SK-N-SH treated with all-trans-retinoic acid at 6 μM for 48 hours (cell line): ENCODE results near the gene ARID2.

ENCODE experiments used
- ATAC-seq: fragments of 200-7000 bp; cut with Tn5 transposase; 3 replicates; pipeline ENCODE4 v1.9.1; 2020; ENCODE audit warnings: mild to moderate bottlenecking, moderate library complexity
- BACH2 ChIP-seq: fragments of 250-450 bp; sonication (Bioruptor Pico); IDR thresholded peaks from 2 replicates; pipeline ENCODE4 v1.9.0; 2021; ENCODE audit warnings: mild to moderate bottlenecking, borderline replicate concordance
- CSDC2 ChIP-seq: fragments of 250-450 bp; sonication (Bioruptor Pico); IDR thresholded peaks from 2 replicates; pipeline ENCODE4 v1.5.0; 2020; ENCODE audit warnings: mild to moderate bottlenecking, moderate library complexity
- GLIS3 ChIP-seq: fragments of 250-450 bp; sonication (Bioruptor Pico); IDR thresholded peaks from 2 replicates; pipeline ENCODE4 v1.5.0; 2020; ENCODE audit warnings: mild to moderate bottlenecking, moderate library complexity
- ISL1 ChIP-seq: fragments of 250-450 bp; sonication (Bioruptor Pico); IDR thresholded peaks from 2 replicates; pipeline ENCODE4 v2.1.2; 2022; ENCODE audit warnings: mild to moderate bottlenecking, moderate library complexity
- OSR1 ChIP-seq: fragments of 250-450 bp; sonication (Bioruptor Pico); IDR thresholded peaks from 2 replicates; pipeline ENCODE4 v1.8.0; 2022; ENCODE audit warnings: moderate library complexity, mild to moderate bottlenecking, inconsistent platforms
- PPARA ChIP-seq: fragments of 250-450 bp; sonication (Bioruptor Pico); IDR thresholded peaks from 2 replicates; pipeline ENCODE4 v1.5.0; 2020; ENCODE audit warnings: mild to moderate bottlenecking, borderline replicate concordance
- RARB ChIP-seq: fragments of 250-450 bp; sonication (Bioruptor Pico); IDR thresholded peaks from 2 replicates; pipeline ENCODE4 v1.8.0; 2021; ENCODE audit warnings: mild to moderate bottlenecking, moderate library complexity
- SNAI2 ChIP-seq: fragments of 250-450 bp; sonication (Bioruptor Pico); IDR thresholded peaks from 2 replicates; pipeline ENCODE4 v1.5.0; 2020; ENCODE audit warnings: mild to moderate bottlenecking, moderate library complexity
- TCF4 ChIP-seq: fragments of 250-450 bp; sonication (Bioruptor Pico); IDR thresholded peaks from 2 replicates; pipeline ENCODE4 v1.8.0; 2021; ENCODE audit warnings: mild to moderate bottlenecking, moderate library complexity, borderline replicate concordance
- TOX ChIP-seq: fragments of 250-450 bp; sonication (Bioruptor Pico); IDR thresholded peaks from 2 replicates; pipeline ENCODE4 v1.8.0; 2021; ENCODE audit warnings: mild to moderate bottlenecking, moderate library complexity, borderline replicate concordance
- ZFP30 ChIP-seq: fragments of 450-650 bp; formaldehyde crosslinking; IDR thresholded peaks from 2 replicates; pipeline ENCODE4 v1.5.0; 2022; ENCODE audit warnings: mild to moderate bottlenecking, moderate library complexity
- ZNF565 ChIP-seq: fragments of 450-650 bp; formaldehyde crosslinking; conservative IDR thresholded peaks from 2 replicates; pipeline ENCODE4 v1.5.0; 2020; ENCODE audit warnings: low read depth, mild to moderate bottlenecking, moderate library complexity
- ZNF70 ChIP-seq: fragments of 450-650 bp; formaldehyde crosslinking; IDR thresholded peaks from 2 replicates; pipeline ENCODE4 v1.5.0; 2020; ENCODE audit warnings: mild to moderate bottlenecking, moderate library complexity
- ZNF8 ChIP-seq: fragments of 450-650 bp; formaldehyde crosslinking; IDR thresholded peaks from 2 replicates; pipeline ENCODE4 v1.5.0; 2020; ENCODE audit warnings: mild to moderate bottlenecking, moderate library complexity
- TF ChIP-seq, protein P1 (sequence below): fragments of 250-450 bp; sonication (Bioruptor Pico); IDR thresholded peaks from 2 replicates; pipeline ENCODE4 v1.5.1; 2020; ENCODE audit warnings: low read depth, mild to moderate bottlenecking, moderate library complexity
- TF ChIP-seq, protein P2 (sequence below): fragments of 250-450 bp; sonication (Bioruptor Pico); IDR thresholded peaks from 2 replicates; pipeline ENCODE4 v1.8.0; 2020; ENCODE audit warnings: mild to moderate bottlenecking, moderate library complexity, borderline replicate concordance
- TF ChIP-seq, protein P3 (sequence below): fragments of 250-450 bp; sonication (Bioruptor Pico); IDR thresholded peaks from 2 replicates; pipeline ENCODE4 v1.5.1; 2021; ENCODE audit warnings: mild to moderate bottlenecking, moderate library complexity
- TF ChIP-seq, protein P4 (sequence below): fragments of 250-450 bp; sonication (Bioruptor Pico); IDR thresholded peaks from 2 replicates; pipeline ENCODE4 v1.5.0; 2020; ENCODE audit warnings: mild to moderate bottlenecking, moderate library complexity

Gene ARID2

DNA sequence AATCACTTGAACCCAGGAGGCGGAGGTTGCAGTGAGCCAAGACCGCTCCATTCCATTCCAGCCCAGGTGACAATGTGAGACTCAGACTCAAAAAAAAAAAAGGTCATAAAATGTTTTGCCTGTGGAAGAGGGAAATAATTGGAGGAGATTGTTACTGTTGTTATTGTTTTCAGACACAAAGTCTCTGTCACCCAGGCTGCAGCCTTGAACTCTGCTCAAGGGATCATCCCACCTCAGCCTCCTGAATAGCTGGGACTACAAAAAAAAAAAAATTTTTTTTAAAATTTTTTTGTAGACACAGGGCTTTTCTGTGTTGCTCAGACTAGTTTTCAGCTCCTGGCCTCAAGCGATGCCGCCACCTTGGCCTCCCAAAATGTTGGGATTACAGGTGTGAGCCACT is 33.9 kb downstream of the ARID2 start:
- ATAC-seq: no peak
- TF ChIP-seq, protein P1, sequence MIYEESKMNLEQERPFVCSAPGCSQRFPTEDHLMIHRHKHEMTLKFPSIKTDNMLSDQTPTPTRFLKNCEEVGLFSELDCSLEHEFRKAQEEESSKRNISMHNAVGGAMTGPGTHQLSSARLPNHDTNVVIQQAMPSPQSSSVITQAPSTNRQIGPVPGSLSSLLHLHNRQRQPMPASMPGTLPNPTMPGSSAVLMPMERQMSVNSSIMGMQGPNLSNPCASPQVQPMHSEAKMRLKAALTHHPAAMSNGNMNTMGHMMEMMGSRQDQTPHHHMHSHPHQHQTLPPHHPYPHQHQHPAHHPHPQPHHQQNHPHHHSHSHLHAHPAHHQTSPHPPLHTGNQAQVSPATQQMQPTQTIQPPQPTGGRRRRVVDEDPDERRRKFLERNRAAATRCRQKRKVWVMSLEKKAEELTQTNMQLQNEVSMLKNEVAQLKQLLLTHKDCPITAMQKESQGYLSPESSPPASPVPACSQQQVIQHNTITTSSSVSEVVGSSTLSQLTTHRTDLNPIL (CRISPR knock-in tag): no peak
- TF ChIP-seq, protein P2, sequence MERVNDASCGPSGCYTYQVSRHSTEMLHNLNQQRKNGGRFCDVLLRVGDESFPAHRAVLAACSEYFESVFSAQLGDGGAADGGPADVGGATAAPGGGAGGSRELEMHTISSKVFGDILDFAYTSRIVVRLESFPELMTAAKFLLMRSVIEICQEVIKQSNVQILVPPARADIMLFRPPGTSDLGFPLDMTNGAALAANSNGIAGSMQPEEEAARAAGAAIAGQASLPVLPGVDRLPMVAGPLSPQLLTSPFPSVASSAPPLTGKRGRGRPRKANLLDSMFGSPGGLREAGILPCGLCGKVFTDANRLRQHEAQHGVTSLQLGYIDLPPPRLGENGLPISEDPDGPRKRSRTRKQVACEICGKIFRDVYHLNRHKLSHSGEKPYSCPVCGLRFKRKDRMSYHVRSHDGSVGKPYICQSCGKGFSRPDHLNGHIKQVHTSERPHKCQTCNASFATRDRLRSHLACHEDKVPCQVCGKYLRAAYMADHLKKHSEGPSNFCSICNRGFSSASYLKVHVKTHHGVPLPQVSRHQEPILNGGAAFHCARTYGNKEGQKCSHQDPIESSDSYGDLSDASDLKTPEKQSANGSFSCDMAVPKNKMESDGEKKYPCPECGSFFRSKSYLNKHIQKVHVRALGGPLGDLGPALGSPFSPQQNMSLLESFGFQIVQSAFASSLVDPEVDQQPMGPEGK (CRISPR knock-in tag): no peak
- TF ChIP-seq TCF4 (CRISPR knock-in tag) (no peak), TOX (CRISPR knock-in tag) (no peak), SNAI2 (CRISPR knock-in tag) (no peak), GLIS3 (no peak), OSR1 (no peak), PPARA (CRISPR knock-in tag) (no peak), ZFP30 (no peak), ISL1 (CRISPR knock-in tag) (no peak), CSDC2 (CRISPR knock-in tag) (no peak)
- TF ChIP-seq, protein P3, sequence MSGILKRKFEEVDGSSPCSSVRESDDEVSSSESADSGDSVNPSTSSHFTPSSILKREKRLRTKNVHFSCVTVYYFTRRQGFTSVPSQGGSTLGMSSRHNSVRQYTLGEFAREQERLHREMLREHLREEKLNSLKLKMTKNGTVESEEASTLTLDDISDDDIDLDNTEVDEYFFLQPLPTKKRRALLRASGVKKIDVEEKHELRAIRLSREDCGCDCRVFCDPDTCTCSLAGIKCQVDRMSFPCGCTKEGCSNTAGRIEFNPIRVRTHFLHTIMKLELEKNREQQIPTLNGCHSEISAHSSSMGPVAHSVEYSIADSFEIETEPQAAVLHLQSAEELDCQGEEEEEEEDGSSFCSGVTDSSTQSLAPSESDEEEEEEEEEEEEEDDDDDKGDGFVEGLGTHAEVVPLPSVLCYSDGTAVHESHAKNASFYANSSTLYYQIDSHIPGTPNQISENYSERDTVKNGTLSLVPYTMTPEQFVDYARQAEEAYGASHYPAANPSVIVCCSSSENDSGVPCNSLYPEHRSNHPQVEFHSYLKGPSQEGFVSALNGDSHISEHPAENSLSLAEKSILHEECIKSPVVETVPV: no peak

DNA sequence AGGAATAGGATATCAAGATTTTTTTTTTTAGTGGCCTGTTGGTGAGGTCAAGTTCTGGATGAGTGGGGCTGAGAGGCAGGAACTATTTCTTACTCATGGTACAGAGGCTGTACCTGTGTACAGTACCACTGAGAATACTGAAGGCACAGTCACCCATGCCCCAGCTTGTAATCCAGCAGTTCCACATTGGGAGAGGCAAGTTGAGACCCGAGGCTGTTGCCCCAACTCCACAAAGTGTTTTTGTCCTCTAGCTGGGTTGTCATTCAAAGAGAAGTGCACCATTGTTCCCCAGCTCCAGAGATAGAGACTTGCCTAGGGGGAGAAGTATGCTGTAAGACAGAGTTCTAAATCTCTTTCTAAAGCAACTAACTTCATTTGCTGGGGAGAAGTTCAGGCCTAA is 38.7 kb downstream of the ARID2 start:
- TF ChIP-seq, protein P2 (CRISPR knock-in tag): no peak
- TF ChIP-seq, protein P3: no peak
- TF ChIP-seq, protein P4, sequence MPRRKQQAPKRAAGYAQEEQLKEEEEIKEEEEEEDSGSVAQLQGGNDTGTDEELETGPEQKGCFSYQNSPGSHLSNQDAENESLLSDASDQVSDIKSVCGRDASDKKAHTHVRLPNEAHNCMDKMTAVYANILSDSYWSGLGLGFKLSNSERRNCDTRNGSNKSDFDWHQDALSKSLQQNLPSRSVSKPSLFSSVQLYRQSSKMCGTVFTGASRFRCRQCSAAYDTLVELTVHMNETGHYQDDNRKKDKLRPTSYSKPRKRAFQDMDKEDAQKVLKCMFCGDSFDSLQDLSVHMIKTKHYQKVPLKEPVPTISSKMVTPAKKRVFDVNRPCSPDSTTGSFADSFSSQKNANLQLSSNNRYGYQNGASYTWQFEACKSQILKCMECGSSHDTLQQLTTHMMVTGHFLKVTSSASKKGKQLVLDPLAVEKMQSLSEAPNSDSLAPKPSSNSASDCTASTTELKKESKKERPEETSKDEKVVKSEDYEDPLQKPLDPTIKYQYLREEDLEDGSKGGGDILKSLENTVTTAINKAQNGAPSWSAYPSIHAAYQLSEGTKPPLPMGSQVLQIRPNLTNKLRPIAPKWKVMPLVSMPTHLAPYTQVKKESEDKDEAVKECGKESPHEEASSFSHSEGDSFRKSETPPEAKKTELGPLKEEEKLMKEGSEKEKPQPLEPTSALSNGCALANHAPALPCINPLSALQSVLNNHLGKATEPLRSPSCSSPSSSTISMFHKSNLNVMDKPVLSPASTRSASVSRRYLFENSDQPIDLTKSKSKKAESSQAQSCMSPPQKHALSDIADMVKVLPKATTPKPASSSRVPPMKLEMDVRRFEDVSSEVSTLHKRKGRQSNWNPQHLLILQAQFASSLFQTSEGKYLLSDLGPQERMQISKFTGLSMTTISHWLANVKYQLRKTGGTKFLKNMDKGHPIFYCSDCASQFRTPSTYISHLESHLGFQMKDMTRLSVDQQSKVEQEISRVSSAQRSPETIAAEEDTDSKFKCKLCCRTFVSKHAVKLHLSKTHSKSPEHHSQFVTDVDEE: no peak
- TF ChIP-seq GLIS3 (no peak), SNAI2 (CRISPR knock-in tag) (no peak), ZNF70 (CRISPR knock-in tag) (no peak), CSDC2 (CRISPR knock-in tag) (no peak), RARB (CRISPR knock-in tag) (no peak), TCF4 (CRISPR knock-in tag) (no peak), OSR1 (no peak), ZNF565 (CRISPR knock-in tag) (no peak), ZFP30 (no peak)
- TF ChIP-seq, protein P1 (CRISPR knock-in tag): no peak
- ATAC-seq: no peak

DNA sequence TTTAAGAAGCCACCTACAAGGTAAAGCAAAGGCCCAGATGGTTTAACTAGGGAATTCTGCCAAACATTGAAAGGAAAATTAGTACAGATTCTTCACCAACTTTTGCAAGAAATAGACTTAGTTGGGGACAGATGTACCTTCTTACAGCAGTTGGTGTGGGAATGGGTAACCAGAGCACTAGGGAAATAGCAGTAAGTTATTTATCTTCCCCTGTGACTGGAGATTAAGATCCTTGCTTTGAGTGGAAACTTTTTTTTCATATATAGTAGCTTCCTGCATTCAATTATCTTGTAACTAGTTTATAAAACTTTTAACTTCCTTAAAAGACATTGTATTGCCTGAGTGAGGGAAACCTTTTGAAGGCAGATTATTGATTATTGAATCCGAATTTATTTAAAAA is 44.2 kb downstream of the ARID2 start:
- TF ChIP-seq, protein P4: no peak
- TF ChIP-seq ISL1 (CRISPR knock-in tag): no peak
- TF ChIP-seq ZNF70 (CRISPR knock-in tag): no peak
- TF ChIP-seq PPARA (CRISPR knock-in tag): no peak
- no peak for TF ChIP-seq CSDC2 (CRISPR knock-in tag)
- TF ChIP-seq TCF4 (CRISPR knock-in tag): no peak
- TF ChIP-seq OSR1: no peak
- TF ChIP-seq RARB (CRISPR knock-in tag): no peak
- no peak for TF ChIP-seq ZNF8 (CRISPR knock-in tag)
- no peak for TF ChIP-seq GLIS3
- no peak for TF ChIP-seq SNAI2 (CRISPR knock-in tag)
- TF ChIP-seq TOX (CRISPR knock-in tag): no peak
- TF ChIP-seq BACH2 (CRISPR knock-in tag): no peak

More for the DNA sequence above, 44.2 kb downstream of the ARID2 start:
- no peak for ATAC-seq
